T-helper 1 cell (primary cell): ENCODE measurements around the gene SLC12A3.
A peak's percentile ranks its signal among the peaks of the same experiment; 100 is the strongest.
"Not testable (repeated sequence)": the region's sequence is repeated elsewhere in the genome, so short reads cannot be mapped to it uniquely, and the experiment has no call there.

ENCODE experiments used
- DNase-seq, 5 donors: peaks; one replicate each; pipeline ENCODE4 v3.0.0-alpha.2; 2012 to 2020

The SLC12A3 gene

DNA sequence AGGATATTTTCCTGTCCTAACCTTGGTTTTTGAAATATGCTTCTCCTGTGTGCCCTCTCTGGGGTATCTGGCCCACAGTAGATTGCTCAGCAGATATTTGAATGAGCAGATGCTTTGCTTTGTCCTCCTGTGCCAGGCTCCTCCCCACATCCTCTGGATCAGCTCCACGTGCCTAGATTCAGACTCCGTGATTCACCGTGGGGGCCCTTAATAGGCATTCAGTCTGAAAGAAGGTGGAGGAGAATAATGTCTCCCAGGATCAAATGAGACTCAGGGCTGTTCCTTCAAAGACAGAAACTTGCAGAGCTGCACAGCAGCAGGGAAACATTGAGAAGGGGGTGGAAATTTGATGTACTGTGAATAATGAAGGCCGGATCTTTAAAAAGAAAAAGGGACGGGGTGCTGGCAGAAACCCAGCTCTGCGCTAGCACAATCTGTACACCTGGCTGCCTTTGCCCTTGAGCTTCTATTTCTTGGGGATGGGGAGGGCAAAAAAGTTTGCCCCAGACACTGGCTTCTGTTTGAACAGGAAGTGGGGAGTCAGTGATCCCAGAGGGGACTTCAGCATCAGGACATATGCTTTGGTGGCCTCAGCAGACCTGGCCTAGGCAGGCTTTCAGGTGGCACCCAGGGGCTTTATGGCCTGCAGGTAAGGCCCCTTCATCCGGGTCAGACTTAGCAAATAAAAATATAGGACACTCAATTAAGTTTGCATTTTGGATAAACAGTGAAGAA is 15.9 kb upstream of the SLC12A3 start:
- DNase-seq: no peak

DNA sequence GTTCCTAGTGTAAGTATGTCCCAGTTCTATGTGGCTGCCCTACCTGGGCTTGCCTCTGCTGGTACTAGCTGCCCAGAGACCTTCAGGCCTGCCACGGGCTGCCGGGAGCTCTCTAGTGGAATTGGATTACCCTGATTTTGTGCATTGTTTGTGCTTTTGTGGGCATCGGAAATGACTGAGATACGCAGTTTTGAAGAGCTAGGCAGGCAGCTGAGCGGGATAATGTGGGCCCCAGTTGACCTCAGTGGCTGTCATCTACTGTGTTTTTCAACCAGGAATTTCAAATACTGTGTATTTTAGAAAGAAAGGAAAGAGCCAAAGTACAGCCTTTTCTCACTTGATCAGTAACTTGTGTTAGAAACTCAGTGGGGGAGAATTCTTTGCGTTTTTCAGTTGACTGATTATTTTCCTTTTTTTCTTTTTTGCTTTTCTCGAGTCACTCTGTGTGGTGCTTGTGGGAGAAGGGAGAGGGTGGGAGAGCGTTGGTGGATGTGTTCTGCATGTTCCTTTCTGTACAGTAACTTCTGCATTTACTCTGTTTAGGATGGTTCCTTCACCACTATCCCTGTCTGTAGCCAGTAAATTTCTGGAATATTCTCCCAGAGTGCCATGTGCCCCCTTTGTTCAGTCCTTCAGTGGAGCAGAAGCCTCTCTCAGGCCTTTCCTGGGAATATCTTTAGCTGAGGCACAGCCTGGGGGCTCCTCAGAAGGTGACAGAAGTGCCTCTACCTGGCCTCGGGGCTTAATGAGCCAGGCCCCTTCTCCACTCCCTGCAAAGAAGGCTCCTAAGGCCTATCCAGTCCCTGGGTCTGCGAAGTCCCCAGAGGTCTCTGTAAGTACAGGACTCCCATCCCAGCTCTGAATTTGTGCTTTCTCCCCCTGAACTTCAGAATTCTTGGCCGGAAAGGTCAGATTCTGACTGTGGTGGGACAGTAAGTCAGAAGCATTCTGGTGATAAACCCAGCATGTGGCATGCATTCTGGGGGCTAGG is 15.0 kb upstream of the SLC12A3 start:
- no peak for DNase-seq

DNA sequence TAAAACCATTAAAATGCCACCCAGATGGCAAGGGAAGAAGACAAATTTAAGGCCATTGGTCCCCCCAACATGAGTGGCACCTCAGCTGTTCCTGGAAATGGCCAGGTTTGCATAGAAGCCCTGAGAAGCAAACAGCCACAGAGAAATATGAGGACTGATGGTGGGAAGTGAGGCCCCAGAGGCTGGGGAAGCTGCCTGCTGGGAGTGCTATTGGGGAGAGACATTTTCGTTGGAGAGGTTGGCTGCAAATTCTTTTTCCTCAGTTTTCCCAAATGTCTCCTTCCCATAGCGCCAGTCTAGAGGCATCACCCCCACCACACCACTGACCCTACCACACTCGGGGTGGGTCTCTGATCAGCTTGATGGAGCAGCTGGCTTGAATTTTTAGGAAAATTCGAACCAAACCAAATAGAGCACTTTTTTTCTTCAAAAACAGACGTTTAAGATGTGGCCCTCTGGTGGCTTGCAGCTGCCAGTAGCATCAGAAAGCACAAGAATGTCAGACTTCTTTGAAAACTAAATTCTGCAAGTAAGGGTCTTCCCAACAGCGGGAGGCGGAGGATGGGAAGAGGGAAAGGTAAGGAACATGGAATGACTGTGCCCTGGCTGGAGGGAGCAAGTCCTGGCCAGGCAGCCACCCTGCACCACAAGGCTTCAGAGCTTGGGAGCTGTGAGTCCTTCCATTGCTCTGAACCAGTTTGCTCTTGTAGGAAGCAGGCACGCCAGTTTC is 13.2 kb upstream of the SLC12A3 start:
- no peak for DNase-seq

DNA sequence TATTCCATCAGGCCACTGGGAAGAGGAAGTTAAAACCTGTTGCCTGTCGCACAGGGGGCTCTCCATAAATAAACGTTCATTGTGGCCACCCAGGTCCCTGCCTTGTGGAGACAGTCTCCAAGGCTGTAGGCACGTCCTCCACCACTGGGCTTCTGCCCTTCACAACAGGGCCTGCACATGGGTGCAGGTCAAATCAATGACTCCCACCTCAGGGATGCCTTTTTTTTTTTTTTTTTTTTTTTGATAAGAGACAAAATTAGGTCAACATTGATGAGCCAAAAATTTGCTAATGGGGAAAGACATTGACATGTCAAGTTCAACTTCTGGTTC is 12.6 kb upstream of the SLC12A3 start:
- no peak for DNase-seq

DNA sequence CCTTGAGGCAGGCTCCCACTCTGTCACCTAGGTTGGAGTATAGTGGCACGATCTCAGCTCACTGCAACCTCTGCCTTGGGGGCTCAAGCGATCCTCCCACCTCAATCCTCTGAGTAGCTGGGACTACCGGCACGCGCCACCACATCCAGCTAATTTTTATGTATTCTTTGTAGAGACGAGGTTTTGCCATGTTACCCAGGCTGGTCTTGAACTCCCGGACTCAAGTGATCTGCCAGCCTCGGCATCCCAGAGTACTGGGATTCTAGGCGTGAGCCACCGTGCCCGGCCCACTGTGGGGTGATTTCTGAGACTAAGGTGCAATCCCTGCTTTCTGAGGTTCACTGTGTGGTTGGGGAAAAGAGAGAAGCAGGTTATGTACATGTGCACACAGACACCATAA is 12.0 kb upstream of the SLC12A3 start:
- no peak for DNase-seq

DNA sequence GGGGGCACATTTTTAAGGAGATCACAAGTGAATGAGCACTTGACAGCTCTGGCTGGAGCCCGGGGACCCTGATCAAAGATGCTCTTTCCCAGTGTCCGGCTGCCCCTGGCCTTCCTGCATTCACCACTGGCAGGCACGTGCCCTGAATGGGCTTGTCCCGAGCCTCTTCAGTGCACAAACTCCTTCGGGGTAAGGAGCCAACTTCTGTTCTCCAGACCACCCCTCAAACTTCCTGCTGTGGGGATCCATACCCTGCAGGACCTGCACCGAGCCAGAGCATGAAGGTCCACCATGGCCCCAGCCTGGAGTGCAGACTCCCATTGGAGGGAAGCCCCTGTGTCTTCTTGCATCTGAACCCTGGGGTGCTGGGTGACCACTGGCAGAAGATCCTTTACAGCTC is 9.8 kb upstream of the SLC12A3 start:
- DNase-seq: no peak

DNA sequence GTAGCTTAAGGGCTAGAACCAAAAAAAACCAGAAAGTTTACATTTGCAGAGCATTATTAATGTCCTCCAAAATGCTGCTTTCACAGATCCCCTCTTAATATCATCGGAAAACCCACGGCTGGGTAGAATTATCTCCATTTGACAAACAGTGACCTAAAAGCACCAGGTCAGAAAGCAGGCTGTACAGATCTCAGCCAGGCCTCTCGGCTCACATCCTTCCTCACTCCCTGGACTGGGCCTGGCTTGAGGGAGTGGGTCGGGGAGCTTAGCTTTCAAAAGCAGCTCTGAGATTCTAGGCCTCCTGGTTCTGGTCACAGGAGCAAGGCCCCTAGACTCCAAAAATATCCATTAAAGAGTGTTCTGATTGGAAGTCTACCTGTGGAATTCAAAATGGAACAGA is 9.1 kb upstream of the SLC12A3 start:
- DNase-seq: no peak

DNA sequence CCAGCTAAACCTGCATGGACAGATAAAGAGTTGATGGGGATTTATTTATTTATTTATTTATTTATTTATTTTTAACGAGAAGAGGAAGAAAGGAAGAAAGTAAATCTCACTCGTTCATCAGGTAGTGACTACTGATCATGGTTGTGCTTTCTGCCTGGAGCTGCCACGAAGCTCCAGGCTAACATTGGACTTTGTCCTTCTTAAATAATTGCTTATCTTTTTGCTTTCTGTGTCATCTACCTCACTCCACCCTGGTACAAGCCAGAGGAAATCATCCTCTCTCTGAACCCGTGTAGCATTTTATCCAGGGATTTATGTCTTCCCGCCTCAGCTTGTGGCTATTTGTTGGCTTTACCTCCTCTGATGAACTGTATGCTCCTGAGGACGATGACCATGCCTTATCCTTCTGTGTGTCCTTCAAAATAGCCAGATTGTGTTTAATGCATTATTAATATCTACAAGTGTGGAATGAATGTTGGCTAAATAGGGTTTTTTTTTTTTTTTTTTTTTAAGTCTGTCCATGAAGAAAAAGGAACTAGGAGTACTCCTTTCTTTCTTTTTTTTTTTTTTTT is 8.0 kb upstream of the SLC12A3 start:
- DNase-seq: no peak

DNA sequence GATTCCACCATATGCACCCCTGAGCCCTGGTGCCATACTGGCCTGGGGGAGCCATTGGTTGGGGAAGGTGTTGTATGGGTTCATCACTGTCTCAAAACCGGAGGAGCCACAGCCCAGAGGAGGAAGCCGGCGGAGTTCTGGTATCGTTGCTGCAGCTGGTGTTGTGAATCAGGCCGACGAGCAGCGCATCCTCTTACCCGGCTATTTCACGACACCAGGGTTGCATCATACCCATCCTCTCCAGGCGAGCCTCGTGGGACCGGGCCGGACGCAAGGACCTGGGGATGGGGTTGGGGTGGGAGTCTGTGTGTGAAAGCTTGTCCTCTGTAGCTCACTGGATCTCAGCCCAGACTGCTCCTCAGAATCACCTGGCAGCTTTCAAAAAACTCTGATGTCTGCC is 6.6 kb upstream of the SLC12A3 start:
- no peak for DNase-seq

DNA sequence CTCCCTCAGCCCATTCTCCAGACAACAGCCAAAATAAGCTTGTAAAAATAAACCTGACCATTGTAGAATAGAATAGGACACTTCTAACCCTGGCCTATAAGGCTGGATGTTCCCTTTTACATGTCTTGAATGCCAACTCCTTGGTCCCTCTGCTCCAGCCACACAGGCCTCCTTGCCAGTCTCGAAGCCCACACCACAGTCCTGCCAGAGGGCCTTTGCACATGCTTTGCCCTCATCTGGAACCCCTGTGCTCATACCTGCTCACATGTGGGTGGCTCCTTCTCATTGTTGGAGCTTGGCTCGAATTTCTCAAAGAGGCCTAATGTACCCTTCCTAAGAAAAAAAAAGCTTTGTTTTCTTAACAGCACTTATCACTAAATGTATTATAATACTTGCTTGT is 5.4 kb upstream of the SLC12A3 start:
- DNase-seq: no peak

DNA sequence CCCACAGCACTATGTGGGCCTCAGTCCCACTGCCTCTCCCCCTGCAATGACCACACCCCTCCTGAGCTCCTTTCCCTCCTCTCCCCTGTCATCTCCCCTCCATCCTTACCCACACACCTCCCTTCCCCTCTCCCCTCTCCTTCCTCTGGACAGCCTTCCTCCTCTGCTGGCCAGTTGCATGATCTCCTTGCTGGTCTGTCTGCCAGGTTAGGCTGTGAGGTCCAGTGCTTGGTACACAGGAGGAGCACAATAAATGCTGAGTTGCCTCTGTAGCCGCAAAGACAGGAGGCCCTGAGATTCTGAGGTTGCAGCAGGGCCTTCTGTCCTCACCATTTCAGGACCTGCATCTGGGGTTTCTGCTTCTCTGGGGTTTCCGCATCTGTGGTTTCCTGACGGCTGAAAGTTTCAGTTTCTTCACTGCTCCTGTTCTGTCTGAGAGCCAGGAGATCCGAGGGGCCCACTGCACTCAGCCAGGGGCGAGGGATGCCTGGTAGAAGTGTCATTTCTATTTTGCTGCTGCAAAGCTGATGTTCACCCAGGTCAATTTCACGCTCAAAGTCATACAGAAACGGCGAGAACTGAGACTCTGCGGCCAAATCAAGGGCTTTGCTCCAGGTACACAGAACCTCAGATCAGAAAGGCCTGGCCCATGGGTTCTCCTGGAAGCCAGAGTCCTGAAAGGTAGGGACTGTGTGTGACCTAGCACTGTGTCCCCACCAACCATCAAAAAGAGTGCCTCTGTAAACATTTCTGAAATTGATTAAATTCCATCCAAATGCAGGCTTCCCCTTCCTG is 4.6 kb upstream of the SLC12A3 start:
- DNase-seq: peak in 1 of 5 donors; percentile 88

DNA sequence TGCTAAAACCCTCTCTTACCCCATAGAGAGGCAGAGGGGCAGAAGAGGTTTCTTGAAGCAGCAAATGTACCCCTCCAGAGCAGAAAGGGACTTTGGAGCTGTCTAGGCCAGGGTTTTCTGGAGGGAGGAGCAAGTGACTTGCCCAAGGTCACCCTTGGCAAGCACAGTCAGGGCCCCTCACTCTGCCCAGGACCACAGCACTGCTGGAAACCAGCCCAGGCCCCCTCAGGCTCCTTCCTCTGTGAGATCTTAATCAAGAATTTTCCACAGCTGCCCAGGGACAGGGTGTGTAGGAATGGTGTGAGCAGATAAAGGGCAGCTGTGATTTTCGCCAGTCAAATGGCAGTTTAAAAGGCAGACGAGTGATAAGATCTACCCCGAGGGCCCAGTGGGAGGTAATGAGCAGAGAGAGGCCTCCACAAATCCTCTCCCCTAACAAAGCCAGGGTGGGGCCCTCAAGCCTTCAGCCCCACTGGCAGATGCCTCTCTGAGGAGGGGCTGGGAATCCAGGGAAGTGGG is 3.9 kb upstream of the SLC12A3 start:
- no peak for DNase-seq

DNA sequence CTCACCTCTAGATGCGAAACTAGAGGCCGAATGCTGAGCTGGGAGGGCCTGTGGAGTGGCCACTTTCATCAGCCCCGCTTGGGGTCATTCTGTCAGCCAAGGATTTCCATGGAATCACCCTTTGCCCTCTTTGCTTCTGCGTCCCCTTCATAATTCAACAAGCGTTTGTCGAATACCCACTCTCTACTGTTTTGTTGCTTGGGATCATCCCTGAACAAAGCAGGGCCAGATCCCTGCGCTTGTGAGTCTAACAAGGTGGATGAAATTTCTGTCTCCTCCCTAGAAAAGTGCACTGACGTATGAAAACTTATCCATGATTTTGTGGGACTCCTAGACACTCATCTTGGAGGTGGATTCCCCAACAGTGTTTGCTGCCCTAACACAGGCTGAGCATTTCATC is 3.3 kb upstream of the SLC12A3 start:
- no peak for DNase-seq

DNA sequence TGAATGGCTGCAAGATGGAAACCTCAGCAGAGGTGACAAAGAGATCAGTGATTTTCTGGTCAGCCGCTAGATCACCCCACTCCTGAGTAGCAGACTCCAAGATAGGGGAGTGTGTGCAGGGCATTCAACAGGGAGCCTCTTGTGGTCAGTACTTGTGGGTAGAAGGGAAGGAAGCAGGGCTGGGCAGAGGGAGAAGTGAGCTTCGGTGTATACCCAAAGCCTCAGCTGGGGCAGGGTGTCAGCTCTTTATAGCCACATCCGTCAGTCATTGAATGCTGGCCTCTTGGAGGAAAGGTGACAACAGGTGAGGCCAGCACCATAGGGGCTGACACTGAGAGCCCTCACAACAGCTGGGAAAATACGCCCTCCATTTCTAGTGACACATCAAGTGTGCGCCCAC is 2.2 kb upstream of the SLC12A3 start:
- no peak for DNase-seq

DNA sequence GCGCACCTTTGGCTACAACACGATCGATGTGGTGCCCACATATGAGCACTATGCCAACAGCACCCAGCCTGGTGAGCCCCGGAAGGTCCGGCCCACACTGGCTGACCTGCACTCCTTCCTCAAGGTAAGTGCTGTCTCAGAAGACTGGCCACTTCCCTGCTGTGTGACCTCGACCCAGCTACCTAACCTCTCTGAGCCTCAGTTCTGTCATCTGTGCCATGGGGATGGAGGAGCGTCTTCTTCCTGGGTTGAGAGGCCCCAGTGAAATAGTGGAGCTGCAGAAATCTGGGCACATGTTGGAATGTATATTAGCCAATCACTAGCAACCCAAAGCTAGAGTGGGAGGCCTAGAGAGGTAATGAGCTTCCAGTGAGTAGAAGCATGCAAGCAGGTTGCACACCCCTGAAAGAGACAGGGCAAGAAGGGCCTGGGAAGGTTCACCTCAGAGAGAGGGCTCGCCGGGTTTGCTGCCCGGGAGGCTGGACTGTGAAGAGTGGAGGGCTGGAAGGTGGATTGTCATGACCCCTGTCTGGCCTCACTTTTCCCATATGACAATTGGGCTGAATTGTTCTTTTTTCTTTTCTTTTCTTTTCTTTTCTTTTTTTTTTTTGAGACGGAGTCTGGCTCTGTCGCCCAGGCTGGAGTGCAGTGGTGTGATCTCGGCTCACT is 521 bp downstream of the SLC12A3 start:
- DNase-seq: no peak

DNA sequence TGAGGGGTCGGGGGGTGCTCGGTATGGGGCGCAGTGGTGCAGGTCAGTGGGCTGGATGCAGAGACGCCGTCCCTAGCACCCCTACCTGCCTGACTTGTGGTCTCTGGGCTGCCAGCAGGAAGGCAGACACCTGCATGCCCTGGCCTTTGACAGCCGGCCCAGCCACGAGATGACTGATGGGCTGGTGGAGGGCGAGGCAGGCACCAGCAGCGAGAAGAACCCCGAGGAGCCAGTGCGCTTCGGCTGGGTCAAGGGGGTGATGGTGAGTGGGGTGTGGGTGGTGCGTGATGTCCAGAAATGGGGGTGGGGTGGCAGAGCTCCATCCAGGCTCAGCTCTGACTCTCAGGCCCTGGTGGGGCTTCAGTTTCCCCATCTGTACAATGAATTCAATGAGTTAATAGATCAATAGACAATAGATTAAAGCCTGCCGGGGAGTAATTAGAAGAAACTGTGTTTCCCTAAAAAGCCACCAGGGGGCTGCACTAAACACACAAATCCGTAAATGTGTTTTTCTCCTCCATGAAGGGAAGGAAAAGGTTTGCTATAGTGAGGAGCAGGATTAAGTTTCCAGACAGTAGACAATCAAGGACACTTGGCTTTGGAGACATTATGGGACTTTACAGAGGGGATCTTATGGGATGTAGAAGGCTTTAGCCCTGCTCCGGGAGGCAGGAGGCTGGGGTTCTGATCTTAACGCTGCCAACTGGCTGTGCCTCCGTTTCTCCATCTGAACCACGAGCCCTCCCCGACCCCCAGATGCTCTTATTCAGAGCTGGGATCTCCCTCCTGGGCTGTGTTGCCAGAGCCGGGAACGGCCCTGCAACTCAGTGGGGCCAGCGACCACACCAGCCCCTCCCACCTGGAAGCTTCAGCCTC is 2.2 kb downstream of the SLC12A3 start:
- DNase-seq: peak in 2 of 5 donors; percentile 43 to 58

DNA sequence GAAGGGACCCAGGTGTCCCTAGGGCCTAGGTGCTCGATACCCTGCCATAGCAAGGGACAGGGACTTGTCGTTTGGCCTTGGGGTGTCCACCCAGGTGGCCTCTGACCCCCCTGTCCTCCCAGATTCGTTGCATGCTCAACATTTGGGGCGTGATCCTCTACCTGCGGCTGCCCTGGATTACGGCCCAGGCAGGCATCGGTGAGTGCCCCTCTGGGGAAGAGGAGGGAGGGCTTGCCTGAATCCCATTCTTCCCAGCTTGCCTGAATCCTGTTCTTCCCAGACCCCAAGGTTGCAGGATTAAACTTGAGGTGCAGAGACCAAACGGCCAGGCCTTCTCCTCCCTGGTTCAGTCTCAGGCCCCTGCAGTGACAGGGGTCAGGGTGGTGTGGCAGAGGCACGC is 3.2 kb downstream of the SLC12A3 start:
- DNase-seq: no peak

DNA sequence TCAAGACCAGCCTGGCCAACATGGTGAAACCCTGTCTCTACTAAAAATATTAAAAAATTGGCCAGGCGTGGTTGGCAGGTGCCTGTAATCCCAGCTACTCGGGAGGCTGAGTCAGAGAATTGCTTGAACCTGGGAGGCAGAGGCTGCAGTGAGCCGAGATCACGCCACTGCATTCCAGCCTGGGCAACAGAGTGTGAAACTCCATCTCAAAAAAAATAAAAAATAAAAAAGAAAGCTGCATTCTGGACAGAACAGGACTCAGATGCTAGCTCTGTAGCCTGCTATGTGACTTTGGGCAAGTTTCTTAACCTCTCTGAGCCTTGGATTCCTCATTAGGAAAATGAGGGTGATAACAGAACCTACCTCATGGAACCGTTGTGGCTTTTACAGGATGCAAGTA is 3.8 kb downstream of the SLC12A3 start:
- not testable (repeated sequence) for DNase-seq

DNA sequence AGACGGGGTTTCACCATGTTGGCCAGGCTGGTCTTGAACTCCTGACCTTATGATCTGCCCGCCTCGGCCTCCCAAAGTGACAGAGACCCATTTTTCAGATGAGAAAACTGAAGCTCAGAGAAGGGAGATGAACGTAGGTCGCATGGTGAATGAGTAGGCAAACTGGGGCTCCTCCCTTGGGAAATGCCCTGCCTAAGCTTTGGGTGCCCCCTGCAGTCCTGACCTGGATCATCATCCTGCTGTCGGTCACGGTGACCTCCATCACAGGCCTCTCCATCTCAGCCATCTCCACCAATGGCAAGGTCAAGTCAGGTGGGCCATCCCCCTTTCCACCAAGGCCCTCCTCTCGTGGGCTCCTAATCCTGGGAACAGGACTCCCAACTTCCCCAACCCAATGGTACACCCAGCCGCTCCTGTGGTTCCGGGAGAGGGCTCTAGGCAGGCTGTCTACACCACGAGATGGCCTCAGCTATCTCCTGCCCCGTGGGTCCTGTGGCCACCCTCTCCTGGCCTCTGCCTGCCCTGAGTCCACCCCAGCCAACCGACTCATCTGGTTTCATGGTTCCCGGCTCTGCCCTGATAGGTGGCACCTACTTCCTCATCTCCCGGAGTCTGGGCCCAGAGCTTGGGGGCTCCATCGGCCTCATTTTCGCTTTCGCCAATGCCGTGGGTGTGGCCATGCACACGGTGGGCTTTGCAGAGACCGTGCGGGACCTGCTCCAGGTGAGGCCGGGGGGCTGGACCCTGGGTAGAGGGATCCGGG is 4.7 kb downstream of the SLC12A3 start:
- peak in 1 of 5 donors; percentile 53 for DNase-seq
